ENCODE results near the gene CADPS2.

- TF ChIP-seq CTCF (conservative IDR thresholded peaks at IDR 0.05 in 1 of 2, IDR thresholded peaks at IDR 0.05 in 1 of 2; ENCODE audit: low read depth in 1 of 2, low read length in 2 of 2) (no peak), EZH2 (IDR thresholded peaks at IDR 0.05; ENCODE audit: low read length, missing control alignments) (no peak)
Measured at GRCh38 chr7:122883049-122883680, 3.1 kb downstream of the CADPS2 start.
